ACC112 (cell line): ENCODE data around the gene FRYL.
"Not testable (repeated sequence)": the region's sequence is repeated elsewhere in the genome, so short reads cannot be mapped to it uniquely, and the experiment has no call there.

Experiments
- H2AFZ ChIP-seq: fragments of 200-600 bp; sonication (generic); one replicate; pipeline ENCODE4 v1.6.0; 2017; ENCODE audit warnings: antibody characterized with exemption, low read length; ENCODE audit not compliant: unreplicated experiment
- H3K27ac ChIP-seq: fragments of 200-600 bp; sonication (generic); 2 replicates; pipeline ENCODE4 v1.5.1; 2014; ENCODE audit warnings: low read depth, mild to moderate bottlenecking, antibody characterized with exemption, low read length, moderate library complexity
- H3K27me3 ChIP-seq: fragments of 200-600 bp; sonication (generic); 2 replicates; pipeline ENCODE4 v1.6.1; 2014; ENCODE audit warnings: mild to moderate bottlenecking, antibody characterized with exemption, low read length, moderate library complexity, mixed read lengths; ENCODE audit not compliant: insufficient read depth
- H3K36me3 ChIP-seq: fragments of 200-600 bp; sonication (generic); 2 replicates; pipeline ENCODE4 v1.6.1; 2016; ENCODE audit warnings: mild to moderate bottlenecking, antibody characterized with exemption, low read length, moderate library complexity, mixed read lengths; ENCODE audit not compliant: insufficient read depth
- H3K4me1 ChIP-seq: fragments of 200-600 bp; sonication (generic); one replicate; pipeline ENCODE4 v1.6.1; 2016; ENCODE audit warnings: low read length, mixed read lengths; ENCODE audit not compliant: insufficient read depth, unreplicated experiment, control insufficient read depth
- H3K4me3 ChIP-seq: fragments of 200-600 bp; sonication (generic); 2 replicates; pipeline ENCODE4 v1.5.1; 2014; ENCODE audit warnings: mild to moderate bottlenecking, low read depth, low read length
- H3K79me2 ChIP-seq: fragments of 200-600 bp; sonication (generic); one replicate; pipeline ENCODE4 v1.6.0; 2016; ENCODE audit warnings: low read length; ENCODE audit not compliant: control insufficient read depth, unreplicated experiment, insufficient read depth

The FRYL gene

DNA sequence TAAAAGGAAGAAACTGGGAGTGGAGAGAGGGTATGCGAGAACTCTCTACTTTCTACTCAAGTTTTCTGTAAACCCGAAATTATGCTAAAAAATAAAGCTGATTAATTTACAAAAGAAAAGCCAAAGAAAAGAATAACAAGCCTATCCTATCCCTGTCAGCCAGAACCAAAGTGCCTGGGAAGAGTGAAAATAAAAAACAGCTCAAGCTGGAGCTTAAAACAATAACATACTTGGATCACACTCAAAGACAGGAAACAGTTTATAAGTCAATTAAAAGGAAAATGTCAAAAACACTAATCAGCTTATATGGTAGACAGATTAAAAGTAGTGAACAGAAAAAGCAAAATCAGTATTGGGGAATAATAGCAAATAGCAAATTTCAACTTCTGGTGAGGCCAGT is 139.4 kb downstream of the FRYL start:
- Histone ChIP-seq H3K79me2 (peaks cover 19% of the 10 kb centered on the region), H3K36me3 (no peaks in the 10 kb centered on the region), H3K4me1 (peaks cover 18% of the 10 kb centered on the region), H2AFZ (no peak overlapping the region), H3K4me3 (no peak overlapping the region), H3K27me3 (no peaks in the 10 kb centered on the region), H3K27ac (no peak overlapping the region)

GRCh38 chr4:48640225-48640624 is 139.9 kb downstream of the FRYL start:
- peaks cover 15% of the 10 kb centered on the region for H3K79me2 ChIP-seq

GRCh38 chr4:48639807-48640206 is 140.3 kb downstream of the FRYL start:
- Histone ChIP-seq H3K79me2 (peaks cover 14% of the 10 kb centered on the region), H3K4me3 (no peak overlapping the region), H2AFZ (no peak overlapping the region), H3K4me1 (peaks cover 25% of the 10 kb centered on the region), H3K27ac (no peak overlapping the region), H3K27me3 (no peaks in the 10 kb centered on the region), H3K36me3 (no peaks in the 10 kb centered on the region)

More at GRCh38 chr4:48640225-48640624, 139.9 kb downstream of the FRYL start:
- H3K36me3 ChIP-seq, result no peaks in the 10 kb centered on the region
- no peak overlapping the region for H3K27ac ChIP-seq
- H3K4me3 ChIP-seq, result no peak overlapping the region
- peaks cover 23% of the 10 kb centered on the region for H3K4me1 ChIP-seq
- H2AFZ ChIP-seq, result no peak overlapping the region
- H3K27me3 ChIP-seq, result no peaks in the 10 kb centered on the region

DNA sequence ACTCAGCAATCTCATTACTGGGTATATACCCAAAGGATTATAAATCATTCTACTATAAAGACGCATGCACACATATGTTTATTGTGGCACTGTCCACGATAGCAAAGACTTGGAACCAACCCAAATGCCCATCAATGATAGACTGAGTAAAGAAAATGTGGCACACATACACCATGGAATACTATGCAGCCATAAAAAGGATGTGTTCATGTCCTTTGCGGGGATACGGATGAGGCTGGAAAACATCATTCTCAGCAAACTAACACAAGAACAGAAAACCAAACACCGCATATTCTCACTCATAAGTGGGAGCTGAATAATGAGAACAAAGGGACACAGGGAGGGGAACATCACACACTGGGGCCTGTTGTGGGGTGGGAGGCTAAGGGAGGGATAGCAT is 141.5 kb downstream of the FRYL start:
- Histone ChIP-seq H3K79me2 (peaks cover 14% of the 10 kb centered on the region), H3K4me1 (peaks cover 25% of the 10 kb centered on the region)
- H3K27me3 ChIP-seq, H2AFZ ChIP-seq, H3K27ac ChIP-seq, H3K4me3 ChIP-seq, H3K36me3 ChIP-seq: not testable (repeated sequence)

DNA sequence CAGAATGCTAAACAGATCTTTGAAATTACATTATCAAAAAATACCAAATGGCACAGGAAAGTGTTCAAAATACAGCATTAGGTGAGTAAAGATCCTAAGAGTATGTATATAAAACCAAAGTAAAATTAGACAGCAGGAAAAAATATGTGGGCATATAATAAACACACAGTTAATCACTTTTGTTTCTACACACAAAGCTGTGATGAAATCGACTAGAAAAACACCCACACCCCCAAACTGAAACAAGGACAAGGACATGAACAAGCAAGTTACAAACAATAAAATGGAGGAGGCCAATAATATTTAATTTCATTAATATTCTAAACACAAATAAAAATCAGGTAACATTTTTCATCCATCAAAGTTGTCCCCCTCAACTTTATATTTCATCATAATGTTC is 143.2 kb downstream of the FRYL start:
- Histone ChIP-seq H2AFZ (no peak overlapping the region), H3K36me3 (no peaks in the 10 kb centered on the region; the same call in 1 of the 2 replicates), H3K4me1 (peaks cover 14% of the 10 kb centered on the region), H3K79me2 (peaks cover 14% of the 10 kb centered on the region), H3K27ac (no peak overlapping the region), H3K4me3 (no peak overlapping the region), H3K27me3 (no peaks in the 10 kb centered on the region)

- H3K79me2 ChIP-seq, result peaks cover 14% of the 10 kb centered on the region
- H3K4me1 ChIP-seq, result peaks cover 14% of the 10 kb centered on the region
- no peak overlapping the region for H3K27ac ChIP-seq
- H2AFZ ChIP-seq, result no peak overlapping the region
- H3K36me3 ChIP-seq, result no peaks in the 10 kb centered on the region; the same call in 1 of the 2 replicates
- no peak overlapping the region for H3K4me3 ChIP-seq
- H3K27me3 ChIP-seq, result no peaks in the 10 kb centered on the region
These were observed 144.1 kb downstream of the FRYL start for GRCh38 chr4:48635980-48636379.

GRCh38 chr4:48635310-48635709 is 144.8 kb downstream of the FRYL start:
- H3K36me3 ChIP-seq, result no peaks in the 10 kb centered on the region; the same call in 1 of the 2 replicates
- H2AFZ ChIP-seq, result no peak overlapping the region
- no peak overlapping the region; the same call in 1 of the 2 replicates for H3K4me3 ChIP-seq
- H3K27ac ChIP-seq, result no peak overlapping the region
- H3K27me3 ChIP-seq, result no peaks in the 10 kb centered on the region
- peaks cover 14% of the 10 kb centered on the region for H3K79me2 ChIP-seq
- H3K4me1 ChIP-seq, result peaks cover 14% of the 10 kb centered on the region

GRCh38 chr4:48634688-48635308 is 145.3 kb downstream of the FRYL start:
- peaks cover 14% of the 10 kb centered on the region for H3K4me1 ChIP-seq
- no peak overlapping the region for H2AFZ ChIP-seq
- H3K4me3 ChIP-seq, result no peak overlapping the region; the same call in 1 of the 2 replicates
- H3K27me3 ChIP-seq, result no peaks in the 10 kb centered on the region
- no peaks in the 10 kb centered on the region; the same call in 1 of the 2 replicates for H3K36me3 ChIP-seq
- H3K27ac ChIP-seq, result no peak overlapping the region
- peaks cover 9% of the 10 kb centered on the region for H3K79me2 ChIP-seq

GRCh38 chr4:48633657-48634056 is 146.4 kb downstream of the FRYL start:
- Histone ChIP-seq H3K27ac (no peak overlapping the region), H3K36me3 (no peaks in the 10 kb centered on the region; the same call in 1 of the 2 replicates), H3K4me3 (no peak overlapping the region), H3K79me2 (peaks cover 3% of the 10 kb centered on the region), H3K27me3 (no peaks in the 10 kb centered on the region), H2AFZ (no peak overlapping the region), H3K4me1 (peaks cover 14% of the 10 kb centered on the region)

DNA sequence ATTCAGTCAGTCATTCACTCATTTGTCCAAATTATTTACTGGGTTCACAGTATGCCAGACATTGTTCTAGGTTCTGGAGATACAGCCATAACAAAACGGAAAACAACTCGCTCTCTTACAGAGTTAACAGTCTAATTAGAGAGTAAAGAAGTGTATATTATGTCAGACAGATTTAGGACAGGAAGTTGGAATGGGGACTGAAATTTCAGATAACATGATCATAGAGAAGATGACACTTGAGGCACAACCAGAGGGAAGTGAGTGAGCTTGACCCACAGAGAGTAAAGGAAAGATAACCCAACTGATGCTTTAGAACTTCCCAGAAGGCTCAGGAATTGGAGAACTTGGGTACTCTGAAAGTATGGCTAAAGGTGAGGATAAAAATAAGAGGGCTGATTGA is 150.6 kb downstream of the FRYL start:
- Histone ChIP-seq H3K27me3 (no peaks in the 10 kb centered on the region), H3K4me3 (no peak overlapping the region), H3K27ac (no peak overlapping the region), H2AFZ (no peak overlapping the region), H3K4me1 (no peaks in the 10 kb centered on the region), H3K36me3 (peaks cover 2% of the 10 kb centered on the region), H3K79me2 (peaks cover 2% of the 10 kb centered on the region)

DNA sequence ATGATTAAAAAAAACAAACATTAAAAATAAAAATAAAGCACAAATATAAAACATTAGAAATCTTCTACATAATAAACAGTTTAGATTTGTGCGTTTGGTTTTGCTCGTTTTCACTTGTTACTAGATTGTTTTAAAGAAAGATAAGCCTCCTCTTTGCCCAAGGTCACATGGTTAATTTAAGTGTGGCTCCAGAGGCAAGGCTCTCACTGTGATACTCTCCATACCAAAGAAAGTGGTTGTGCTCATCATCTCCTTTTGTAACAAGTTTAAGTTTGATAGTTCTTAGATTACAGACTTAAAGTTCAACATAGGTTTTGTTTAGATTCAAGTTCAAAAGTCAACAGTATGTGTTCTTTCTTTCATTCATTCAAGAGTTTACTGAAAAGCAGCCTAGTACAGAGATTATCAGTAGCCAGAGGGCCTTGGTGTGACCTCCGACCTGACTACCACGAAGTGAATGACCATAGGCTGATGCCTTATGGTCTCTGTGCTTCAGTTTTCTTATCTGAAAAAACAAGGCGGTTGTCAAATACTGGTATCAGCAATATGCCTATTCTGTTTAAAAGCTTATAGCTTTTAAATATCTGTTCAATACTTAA is 156.8 kb downstream of the FRYL start:
- peaks cover 2% of the 10 kb centered on the region for H3K79me2 ChIP-seq
- H3K27ac ChIP-seq, result no peak overlapping the region
- peaks cover 2% of the 10 kb centered on the region; the same call in 1 of the 2 replicates for H3K36me3 ChIP-seq
- H2AFZ ChIP-seq, result no peak overlapping the region
- H3K4me1 ChIP-seq, result no peaks in the 10 kb centered on the region
- no peaks in the 10 kb centered on the region for H3K27me3 ChIP-seq
- H3K4me3 ChIP-seq, result no peak overlapping the region
